Naive thymus-derived CD4-positive, alpha-beta T cell (primary cell): Measurements from ENCODE around the gene DNAAF6. TPM values are rescaled to one million over a fixed set of nuclear protein-coding genes. Genes with fewer than 3 reads are reported as not detected.
A peak's percentile ranks its signal among the peaks of the same experiment; 100 is the strongest.
"Not testable (repeated sequence)": the region's sequence is repeated elsewhere in the genome, so short reads cannot be mapped to it uniquely, and the experiment has no call there.

Experiments
- ATAC-seq: fragments of 150-1000 bp; cut with Tn5 transposase; 2 replicates; pipeline ENCODE4 v1.10.0; 2021; ENCODE audit warnings: mild to moderate bottlenecking, moderate library complexity
- CTCF ChIA-PET: fragments of 350-600 bp; sonication (Branson Sonifier 250); formaldehyde crosslinking; loops from one replicate; lab custom pipeline; 2021; ENCODE audit warnings: antibody characterized with exemption; lab: Charles Lee
- POLR2A ChIA-PET: fragments of 350-600 bp; sonication (Branson Sonifier 250); formaldehyde crosslinking; loops from one replicate; lab custom pipeline; 2021; ENCODE audit warnings: antibody characterized with exemption, inconsistent platforms; lab: Charles Lee
- DNase-seq, 9 donors: peaks; one replicate each; pipeline versions ENCODE4 v3.0.0 to v3.0.0-alpha.2; 2020 to 2022; ENCODE audit warnings: mixed read lengths in 1 of 9
- H3K27ac ChIP-seq: one replicate; pipeline ENCODE4 v1.7.0; 2013; ENCODE audit warnings: mild to moderate bottlenecking, low read depth, low read length, moderate library complexity
- H3K27me3 ChIP-seq, 2 donors: one replicate each; pipeline ENCODE4 v1.7.0; 2013; ENCODE audit warnings: low read length in 2 of 2, mild to moderate bottlenecking in 2 of 2, moderate library complexity in 2 of 2; ENCODE audit not compliant: control insufficient read depth in 2 of 2, insufficient read depth in 2 of 2
- H3K36me3 ChIP-seq, 3 experiments: 1 replicate in 2 of 3; 2 replicates in 1 of 3; pipeline ENCODE4 v1.7.0; 2013; ENCODE audit warnings: low read length in 3 of 3, mild to moderate bottlenecking in 3 of 3, moderate library complexity in 1 of 3; ENCODE audit not compliant: insufficient read depth in 3 of 3, control insufficient read depth in 2 of 3
- H3K4me1 ChIP-seq, 2 donors: one replicate each; pipeline ENCODE4 v1.7.0; 2013; ENCODE audit warnings: low read length in 2 of 2, mild to moderate bottlenecking in 2 of 2, moderate library complexity in 1 of 2; ENCODE audit not compliant: control insufficient read depth in 2 of 2, insufficient read depth in 2 of 2
- H3K4me3 ChIP-seq: 2 replicates; pipeline ENCODE4 v1.7.0; 2013; ENCODE audit warnings: mild to moderate bottlenecking, low read length
- H3K9me3 ChIP-seq, 3 experiments: 1 replicate in 2 of 3; 2 replicates in 1 of 3; pipeline ENCODE4 v1.7.0; 2013; ENCODE audit warnings: low read length in 3 of 3; ENCODE audit not compliant: control insufficient read depth in 2 of 3
- H3K27ac Mint-ChIP-seq, 9 donors: one replicate each; pipeline ENCODE4 v1.8.0; 2020 to 2022; ENCODE audit warnings: mixed read lengths in 9 of 9, mild to moderate bottlenecking in 8 of 9, moderate library complexity in 5 of 9, inconsistent platforms in 2 of 9
- H3K27me3 Mint-ChIP-seq, 5 donors: one replicate each; pipeline ENCODE4 v1.8.0; 2021 to 2022; ENCODE audit warnings: mixed read lengths in 5 of 5, mild to moderate bottlenecking in 1 of 5
- H3K36me3 Mint-ChIP-seq, 5 donors: one replicate each; pipeline ENCODE4 v1.8.0; 2020 to 2022; ENCODE audit warnings: mixed read lengths in 5 of 5, mild to moderate bottlenecking in 3 of 5, inconsistent platforms in 1 of 5
- H3K4me1 Mint-ChIP-seq, 7 donors: one replicate each; pipeline ENCODE4 v1.8.0; 2020 to 2022; ENCODE audit warnings: mixed read lengths in 7 of 7, mild to moderate bottlenecking in 3 of 7, inconsistent platforms in 1 of 7
- H3K4me3 Mint-ChIP-seq, 10 donors: one replicate each; pipeline ENCODE4 v1.8.0; 2020 to 2022; ENCODE audit warnings: mild to moderate bottlenecking in 10 of 10, mixed read lengths in 10 of 10, moderate library complexity in 6 of 10, inconsistent platforms in 2 of 10
- H3K9me3 Mint-ChIP-seq, 11 donors: one replicate each; pipeline ENCODE4 v1.8.0; 2020 to 2022; ENCODE audit warnings: mixed read lengths in 11 of 11, mild to moderate bottlenecking in 4 of 11, inconsistent platforms in 1 of 11, moderate library complexity in 1 of 11
- intact Hi-C, 2 donors: fragments of 100-400 bp; cut with micrococcal nuclease; formaldehyde crosslinking; loops; one replicate each; pipeline ENCODE4 v1.15.1; 2023
- polyA plus RNA-seq, 2 donors: library from polyadenylated mRNA; unstranded; fragments of 300-500 nt; fragmentation: Illumina TruSeq; gene quantifications; one replicate each; pipeline ENCODE4 v1.2.3, GENCODE V29; 2021
- total RNA-seq, 6 experiments: library from RNA in 5 of 6; stranded (reverse) in 5 of 6; gene quantifications; 1 replicate in 5 of 6; 2 replicates in 1 of 6; pipeline ENCODE4 v1.2.3 and lab custom pipeline; 2021 to 2026

Gene DNAAF6
- total and polyA plus RNA-seq, 7 experiments from 2014 or later, result not detected

GRCh38 chrX:107197319-107197718 is 9.1 kb upstream of the DNAAF6 start:
- intact Hi-C loops, result no loop called here
- H3K4me3 Mint-ChIP-seq, result no peak overlapping the region
- POLR2A ChIA-PET, result no interaction called here

GRCh38 chrX:107198074-107198473 is 8.3 kb upstream of the DNAAF6 start:
- H3K27ac Mint-ChIP-seq, H3K4me3 ChIP-seq, POLR2A ChIA-PET, intact Hi-C loops, ATAC-seq, H3K27me3 Mint-ChIP-seq, H3K27me3 ChIP-seq, DNase-seq, H3K36me3 ChIP-seq, H3K4me1 Mint-ChIP-seq, CTCF ChIA-PET, H3K9me3 Mint-ChIP-seq, H3K4me3 Mint-ChIP-seq, H3K4me1 ChIP-seq, H3K27ac ChIP-seq, H3K9me3 ChIP-seq, H3K36me3 Mint-ChIP-seq: not testable (repeated sequence)

More at GRCh38 chrX:107197319-107197718, 9.1 kb upstream of the DNAAF6 start:
- no peaks in the 10 kb centered on the region for H3K4me1 ChIP-seq
- Mint-ChIP-seq H3K36me3 (no peaks in the 10 kb centered on the region), H3K27me3 (no peaks in the 10 kb centered on the region), H3K27ac (no peak overlapping the region), H3K9me3 (no peaks in the 10 kb centered on the region), H3K4me1 (no peaks in the 10 kb centered on the region)
- no peak overlapping the region for H3K27ac ChIP-seq
- DNase-seq, result no peak
- ATAC-seq, result no peak
- CTCF ChIA-PET, result no interaction called here
- no peak overlapping the region for H3K4me3 ChIP-seq
- no peaks in the 10 kb centered on the region for H3K9me3 ChIP-seq
- no peaks in the 10 kb centered on the region for H3K36me3 ChIP-seq
- no peaks in the 10 kb centered on the region for H3K27me3 ChIP-seq

GRCh38 chrX:107199491-107199890 is 6.9 kb upstream of the DNAAF6 start:
- ChIA-PET CTCF (no interaction called here), POLR2A (no interaction called here)
- Histone ChIP-seq H3K4me3 (no peak overlapping the region), H3K4me1 (no peaks in the 10 kb centered on the region), H3K36me3 (no peaks in the 10 kb centered on the region), H3K27ac (no peak overlapping the region), H3K9me3 (no peaks in the 10 kb centered on the region), H3K27me3 (no peaks in the 10 kb centered on the region)
- Mint-ChIP-seq H3K9me3 (no peaks in the 10 kb centered on the region), H3K27ac (no peak overlapping the region), H3K36me3 (no peaks in the 10 kb centered on the region), H3K4me1 (no peaks in the 10 kb centered on the region), H3K4me3 (no peak overlapping the region), H3K27me3 (no peaks in the 10 kb centered on the region)
- ATAC-seq (no peak), DNase-seq (no peak)
- intact Hi-C loops, result no loop called here

- no peaks in the 10 kb centered on the region for H3K9me3 Mint-ChIP-seq
- no peak overlapping the region for H3K27ac ChIP-seq
- ChIA-PET CTCF (no interaction called here), POLR2A (no interaction called here)
- no peaks in the 10 kb centered on the region for H3K4me1 ChIP-seq
- no peaks in the 10 kb centered on the region for H3K9me3 ChIP-seq
- H3K4me3 ChIP-seq, result no peak overlapping the region
- no peak overlapping the region for H3K4me3 Mint-ChIP-seq
- H3K27me3 Mint-ChIP-seq, result no peaks in the 10 kb centered on the region
- intact Hi-C loops, result loop anchor here in 1 of 2 donors (10.0 kb wide), 1 partner anchor 209 kb away; no protein-coding TSS in a partner anchor
- H3K27me3 ChIP-seq, result no peaks in the 10 kb centered on the region
- no peak overlapping the region for H3K27ac Mint-ChIP-seq
- H3K4me1 Mint-ChIP-seq, result peaks cover 0 to 11% (median 3%) of the 10 kb centered on the region in 7 donors
- ATAC-seq (no peak), DNase-seq (no peak)
- H3K36me3 ChIP-seq, result no peaks in the 10 kb centered on the region
- no peaks in the 10 kb centered on the region for H3K36me3 Mint-ChIP-seq
These were observed 2.3 kb upstream of the DNAAF6 start for GRCh38 chrX:107204068-107204605.

- H3K9me3 Mint-ChIP-seq, result no peaks in the 10 kb centered on the region
- Histone ChIP-seq H3K27me3 (no peaks in the 10 kb centered on the region), H3K9me3 (no peaks in the 10 kb centered on the region), H3K4me3 (peak overlapping the region; percentile 72), H3K4me1 (no peaks in the 10 kb centered on the region), H3K27ac (no peak overlapping the region), H3K36me3 (no peaks in the 10 kb centered on the region)
- peaks cover 0 to 2% (median 0%) of the 10 kb centered on the region in 5 donors for H3K27me3 Mint-ChIP-seq
- peak overlapping the region in 4 of 9 donors; percentile 62 to 84 (median 82) for H3K27ac Mint-ChIP-seq
- no peaks in the 10 kb centered on the region for H3K36me3 Mint-ChIP-seq
- ChIA-PET POLR2A (no interaction called here), CTCF (no interaction called here)
- ATAC-seq (no peak), DNase-seq (no peak)
- peaks cover 0 to 11% (median 3%) of the 10 kb centered on the region in 7 donors for H3K4me1 Mint-ChIP-seq
- H3K4me3 Mint-ChIP-seq, result peak overlapping the region; percentile 80 to 93 (median 90)
- intact Hi-C loops, result loop anchor here (1.0 to 10.0 kb wide), 5 partner anchors 88 to 422 kb away; partner anchors contain the start of genes PRPS1 (in 2 of the 2) and RBM41 (in 2 of the 2)
These were observed 270 bp downstream of the DNAAF6 start for GRCh38 chrX:107206697-107207065.

GRCh38 chrX:107207089-107207488 is 678 bp downstream of the DNAAF6 start:
- Histone ChIP-seq H3K27me3 (no peaks in the 10 kb centered on the region), H3K36me3 (no peaks in the 10 kb centered on the region), H3K4me1 (no peaks in the 10 kb centered on the region), H3K9me3 (no peaks in the 10 kb centered on the region), H3K27ac (no peak overlapping the region), H3K4me3 (no peak overlapping the region)
- intact Hi-C loops, result loop anchor here (5.0 to 10.0 kb wide), 2 partner anchors 212 to 420 kb away; partner anchors contain the start of gene PRPS1 (in 1 of the 2)
- peak overlapping the region in 2 of 9 donors; percentile 62 to 82 for H3K27ac Mint-ChIP-seq
- no peaks in the 10 kb centered on the region for H3K36me3 Mint-ChIP-seq
- peaks cover 0 to 11% (median 3%) of the 10 kb centered on the region in 7 donors for H3K4me1 Mint-ChIP-seq
- H3K27me3 Mint-ChIP-seq, result peaks cover 0 to 3% (median 0%) of the 10 kb centered on the region in 5 donors
- H3K4me3 Mint-ChIP-seq, result peak overlapping the region in 6 of 10 donors; percentile 25 to 93 (median 90)
- no peak for ATAC-seq
- POLR2A ChIA-PET, result no interaction called here
- H3K9me3 Mint-ChIP-seq, result no peaks in the 10 kb centered on the region
- no peak for DNase-seq
- CTCF ChIA-PET, result no interaction called here

GRCh38 chrX:107207943-107208342 is 1.5 kb downstream of the DNAAF6 start:
- Histone ChIP-seq H3K9me3 (no peaks in the 10 kb centered on the region), H3K4me1 (no peaks in the 10 kb centered on the region), H3K27me3 (no peaks in the 10 kb centered on the region), H3K27ac (no peak overlapping the region), H3K36me3 (no peaks in the 10 kb centered on the region), H3K4me3 (no peak overlapping the region)
- Mint-ChIP-seq H3K27ac (no peak overlapping the region), H3K4me1 (peaks cover 0 to 11% (median 3%) of the 10 kb centered on the region in 7 donors), H3K36me3 (no peaks in the 10 kb centered on the region), H3K9me3 (no peaks in the 10 kb centered on the region), H3K4me3 (peak overlapping the region in 1 of 10 donors; percentile 26), H3K27me3 (peaks cover 0 to 7% (median 0%) of the 10 kb centered on the region in 5 donors)
- DNase-seq (no peak), ATAC-seq (no peak)
- POLR2A ChIA-PET, result no interaction called here
- intact Hi-C loops, result loop anchor here (5.0 to 10.0 kb wide), 2 partner anchors 213 to 419 kb away; partner anchors contain the start of gene PRPS1 (in 1 of the 2)
- CTCF ChIA-PET, result no interaction called here
